Mesenchymal stem cell (in vitro differentiated cells and primary cell): Measurements from ENCODE around the gene PHIP.

ENCODE experiments used
- DNase-seq: peaks from one replicate; pipeline ENCODE4 v3.0.0-alpha.2; 2013
- H2AFZ ChIP-seq: one replicate; pipeline ENCODE4 v1.6.1; 2013; ENCODE audit warnings: low read depth, mild to moderate bottlenecking, control low read depth, inconsistent platforms, low read length, moderate library complexity
- H2AK5ac ChIP-seq: 2 replicates; pipeline ENCODE4 v1.6.1; 2013; ENCODE audit warnings: low read length, moderate library complexity, mild to moderate bottlenecking, inconsistent platforms; ENCODE audit not compliant: severe bottlenecking
- H2BK120ac ChIP-seq: one replicate; pipeline ENCODE4 v1.6.1; 2013; ENCODE audit warnings: low read depth, mild to moderate bottlenecking, inconsistent platforms, low read length, moderate library complexity
- H2BK12ac ChIP-seq, 2 experiments: one replicate each; pipeline ENCODE4 v1.6.1; 2013; ENCODE audit warnings: inconsistent platforms in 2 of 2, low read length in 2 of 2, mild to moderate bottlenecking in 2 of 2, moderate library complexity in 2 of 2, control low read depth in 1 of 2
- H2BK15ac ChIP-seq: one replicate; pipeline ENCODE4 v1.6.1; 2013; ENCODE audit warnings: mild to moderate bottlenecking, low read depth, inconsistent platforms; ENCODE audit not compliant: poor library complexity, severe bottlenecking
- H2BK5ac ChIP-seq: 2 replicates; pipeline ENCODE4 v1.6.1; 2013; ENCODE audit warnings: low read depth, mild to moderate bottlenecking, low read length, control low read depth, inconsistent platforms; ENCODE audit not compliant: poor library complexity, severe bottlenecking
- H3K14ac ChIP-seq, 2 experiments: one replicate each; pipeline ENCODE4 v1.6.1; 2013; ENCODE audit warnings: inconsistent platforms in 2 of 2, low read length in 2 of 2, control low read depth in 1 of 2, mild to moderate bottlenecking in 1 of 2, moderate library complexity in 1 of 2
- H3K18ac ChIP-seq, 2 experiments: one replicate each; pipeline ENCODE4 v1.6.1; 2013; ENCODE audit warnings: inconsistent platforms in 2 of 2, low read length in 2 of 2, control low read depth in 1 of 2, low read depth in 1 of 2, mild to moderate bottlenecking in 1 of 2
- H3K23ac ChIP-seq, 2 experiments: one replicate each; pipeline ENCODE4 v1.6.1; 2013; ENCODE audit warnings: inconsistent platforms in 2 of 2, low read length in 2 of 2, mild to moderate bottlenecking in 2 of 2, moderate library complexity in 2 of 2, control low read depth in 1 of 2
- H3K27ac ChIP-seq: 2 replicates; pipeline ENCODE4 v1.5.1; 2013; ENCODE audit warnings: mild to moderate bottlenecking, moderate library complexity, low read length, control low read depth, inconsistent platforms; ENCODE audit not compliant: poor library complexity, severe bottlenecking
- H3K27me3 ChIP-seq, 2 experiments: 2 replicates each; pipeline versions ENCODE4 v1.6.1 to v1.7.0; 2013; ENCODE audit warnings: low read length in 2 of 2, mild to moderate bottlenecking in 2 of 2, moderate library complexity in 2 of 2, control low read depth in 1 of 2, inconsistent platforms in 1 of 2; ENCODE audit not compliant: control insufficient read depth in 1 of 2, insufficient read depth in 1 of 2
- H3K36me3 ChIP-seq, 2 experiments: 2 replicates each; pipeline versions ENCODE4 v1.6.1 to v1.7.0; 2013; ENCODE audit warnings: low read length in 2 of 2, control low read depth in 1 of 2, inconsistent platforms in 1 of 2, low read depth in 1 of 2, mild to moderate bottlenecking in 1 of 2; ENCODE audit not compliant: insufficient read depth in 2 of 2, control insufficient read depth in 1 of 2
- H3K4ac ChIP-seq, 2 experiments: one replicate each; pipeline ENCODE4 v1.6.1; 2013; ENCODE audit warnings: inconsistent platforms in 2 of 2, low read length in 2 of 2, mild to moderate bottlenecking in 2 of 2, moderate library complexity in 2 of 2, control low read depth in 1 of 2, low read depth in 1 of 2
- H3K4me1 ChIP-seq: 2 replicates; pipeline ENCODE4 v1.6.1; 2013; ENCODE audit warnings: low read depth, low read length, control low read depth; ENCODE audit not compliant: control insufficient read depth, insufficient read depth
- H3K4me2 ChIP-seq: 2 replicates; pipeline ENCODE4 v1.6.1; 2013; ENCODE audit warnings: low read length, mild to moderate bottlenecking, inconsistent platforms; ENCODE audit not compliant: poor library complexity, severe bottlenecking
- H3K4me3 ChIP-seq, 2 experiments: 2 replicates each; pipeline versions ENCODE4 v1.5.1 to v1.7.0; 2013; ENCODE audit warnings: low read length in 2 of 2, mild to moderate bottlenecking in 2 of 2, control low read depth in 1 of 2, low read depth in 1 of 2; ENCODE audit not compliant: insufficient read depth in 1 of 2
- H3K79me1 ChIP-seq: replicated peaks from 2 replicates; pipeline ENCODE4 v1.6.1; 2013; ENCODE audit warnings: mild to moderate bottlenecking, control low read depth, low read length, inconsistent platforms; ENCODE audit not compliant: poor library complexity, severe bottlenecking
- H3K9ac ChIP-seq: 2 replicates; pipeline ENCODE4 v1.7.0; 2013; ENCODE audit warnings: mild to moderate bottlenecking, low read length, moderate library complexity
- H3K9me3 ChIP-seq: 2 replicates; pipeline ENCODE4 v1.7.0; 2013; ENCODE audit warnings: mild to moderate bottlenecking, low read length; ENCODE audit not compliant: control insufficient read depth
- H4K8ac ChIP-seq: one replicate; pipeline ENCODE4 v1.6.1; 2013; ENCODE audit warnings: inconsistent platforms, mild to moderate bottlenecking, low read length, moderate library complexity
- H4K91ac ChIP-seq: one replicate; pipeline ENCODE4 v1.6.1; 2013; ENCODE audit warnings: mild to moderate bottlenecking, low read length, inconsistent platforms
- WGBS: methylation state at CpG from one replicate; pipeline ENCODE4 v1.1.7; 2013; ENCODE audit warnings: mixed read lengths; 5-methylcytosine and 5-hydroxymethylcytosine counted together

The PHIP gene

GRCh38 chr6:78953798-78954197 is 124.3 kb downstream of the PHIP start:
- Histone ChIP-seq H2AK5ac (no peak overlapping the region), H2AFZ (no peak overlapping the region), H2BK12ac (no peak overlapping the region), H4K8ac (no peak overlapping the region), H3K14ac (no peak overlapping the region), H3K4ac (no peak overlapping the region), H3K4me2 (no peak overlapping the region), H3K9ac (no peak overlapping the region), H2BK5ac (no peak overlapping the region), H2BK120ac (no peak overlapping the region), H3K9me3 (peaks cover 16% of the 10 kb centered on the region), H4K91ac (no peak overlapping the region), H3K4me1 (no peaks in the 10 kb centered on the region), H3K27me3 (no peaks in the 10 kb centered on the region), H3K4me3 (no peak overlapping the region), H3K79me1 (peaks cover 10% of the 10 kb centered on the region), H2BK15ac (no peak overlapping the region), H3K27ac (no peak overlapping the region), H3K18ac (no peak overlapping the region), H3K23ac (no peak overlapping the region), H3K36me3 (peaks cover 15 to 94% of the 10 kb centered on the region in 2 experiments)
- 99% methylated on average over 6 of the region's 8 CpGs for WGBS
- DNase-seq = no peak

GRCh38 chr6:78952362-78952761 is 125.7 kb downstream of the PHIP start:
- no peak overlapping the region for H3K4me2 ChIP-seq
- no peak overlapping the region for H3K4me3 ChIP-seq
- no peak overlapping the region for H3K18ac ChIP-seq
- peaks cover 12% of the 10 kb centered on the region for H3K79me1 ChIP-seq
- no peaks in the 10 kb centered on the region for H3K27me3 ChIP-seq
- no peak overlapping the region for H4K91ac ChIP-seq
- no peak overlapping the region for H4K8ac ChIP-seq
- no peak overlapping the region for H2BK12ac ChIP-seq
- no peak overlapping the region for H3K27ac ChIP-seq
- H3K9ac ChIP-seq = no peak overlapping the region
- H3K36me3 ChIP-seq = peaks cover 19 to 94% of the 10 kb centered on the region in 2 experiments
- H3K23ac ChIP-seq = no peak overlapping the region
- H3K14ac ChIP-seq = no peak overlapping the region
- no peak overlapping the region for H2BK15ac ChIP-seq
- DNase-seq = no peak
- H3K4ac ChIP-seq = no peak overlapping the region
- H2BK120ac ChIP-seq = no peak overlapping the region
- WGBS = 100% methylated on average over 1 of the region's 1 CpG
- peaks cover 2% of the 10 kb centered on the region for H3K4me1 ChIP-seq
- H2AFZ ChIP-seq = no peak overlapping the region
- no peak overlapping the region for H2BK5ac ChIP-seq
- H2AK5ac ChIP-seq = no peak overlapping the region
- peaks cover 24% of the 10 kb centered on the region for H3K9me3 ChIP-seq

- Histone ChIP-seq H3K4me2 (no peak overlapping the region), H4K8ac (no peak overlapping the region), H3K4me1 (peaks cover 2% of the 10 kb centered on the region), H2BK12ac (no peak overlapping the region), H2AFZ (no peak overlapping the region), H3K9me3 (peaks cover 24% of the 10 kb centered on the region), H3K27ac (no peak overlapping the region), H3K23ac (no peak overlapping the region), H2BK120ac (no peak overlapping the region), H2BK15ac (no peak overlapping the region), H3K9ac (no peak overlapping the region), H4K91ac (no peak overlapping the region), H3K79me1 (peaks cover 10% of the 10 kb centered on the region), H3K14ac (no peak overlapping the region), H2AK5ac (no peak overlapping the region), H3K4me3 (no peak overlapping the region), H3K36me3 (peaks cover 16 to 97% of the 10 kb centered on the region in 2 experiments), H3K27me3 (no peaks in the 10 kb centered on the region), H3K18ac (no peak overlapping the region), H3K4ac (no peak overlapping the region), H2BK5ac (no peak overlapping the region)
- WGBS = 100% methylated on average over 1 of the region's 3 CpGs
- no peak for DNase-seq
These were observed 129.3 kb downstream of the PHIP start for GRCh38 chr6:78948785-78949184.

- Histone ChIP-seq H3K4me1 (peaks cover 2% of the 10 kb centered on the region), H3K79me1 (peaks cover 13% of the 10 kb centered on the region), H3K9ac (no peak overlapping the region), H2AK5ac (no peak overlapping the region), H2BK12ac (no peak overlapping the region), H4K91ac (no peak overlapping the region), H2BK15ac (no peak overlapping the region), H3K18ac (no peak overlapping the region), H3K14ac (no peak overlapping the region), H3K4me3 (no peak overlapping the region), H3K4me2 (no peak overlapping the region), H3K9me3 (peaks cover 19% of the 10 kb centered on the region), H2BK5ac (no peak overlapping the region), H3K36me3 (peaks cover 19 to 96% of the 10 kb centered on the region in 2 experiments), H2BK120ac (no peak overlapping the region), H2AFZ (no peak overlapping the region), H3K27ac (no peak overlapping the region), H3K27me3 (no peaks in the 10 kb centered on the region), H4K8ac (no peak overlapping the region), H3K23ac (no peak overlapping the region), H3K4ac (no peak overlapping the region)
- DNase-seq = peak; percentile 15
- no CpG with 5 or more reads among the region's 2 CpGs for WGBS
These were observed 130.1 kb downstream of the PHIP start for GRCh38 chr6:78947962-78948361.
